Keratinocyte (primary cell): Measurements from ENCODE around the gene SPAG5. TPM values are rescaled to one million over a fixed set of nuclear protein-coding genes. Genes with fewer than 3 reads are reported as not detected.
A peak's percentile ranks its signal among the peaks of the same experiment; 100 is the strongest.

Experiments
- DNase-seq: peaks from one replicate; pipeline ENCODE4 v3.0.0-alpha.2; 2011; ENCODE audit warnings: low read depth, missing footprints, low spot score
- FAIRE-seq: peaks from 2 replicates; lab custom pipeline; 2011; peaks lifted over from hg19 to GRCh38; lab: Jason Lieb, UNC
- H2AFZ ChIP-seq: 2 replicates; pipeline ENCODE4 v1.6.0; 2012; ENCODE audit warnings: low read length, control low read depth, inconsistent platforms; ENCODE audit not compliant: control insufficient read depth
- H3K27ac ChIP-seq: 2 replicates; pipeline ENCODE4 v1.5.1; 2011; ENCODE audit warnings: low read length; ENCODE audit not compliant: control insufficient read depth, insufficient read depth
- H3K27me3 ChIP-seq: 3 replicates; pipeline ENCODE4 v1.6.0; 2011; ENCODE audit warnings: low read length; ENCODE audit not compliant: control insufficient read depth, insufficient read depth; ENCODE audit errors: extremely low read depth
- H3K36me3 ChIP-seq, 2 experiments: 2 replicates in 1 of 2; 3 replicates in 1 of 2; pipeline ENCODE4 v1.5.1; 2011; ENCODE audit warnings: low read length in 2 of 2, mild to moderate bottlenecking in 1 of 2; ENCODE audit not compliant: control insufficient read depth in 2 of 2, insufficient read depth in 2 of 2; ENCODE audit errors: extremely low read depth in 1 of 2
- H3K4me1 ChIP-seq: 3 replicates; pipeline ENCODE4 v1.5.1; 2011; ENCODE audit warnings: low read length; ENCODE audit not compliant: control insufficient read depth, insufficient read depth; ENCODE audit errors: extremely low read depth
- H3K4me2 ChIP-seq: 3 replicates; pipeline ENCODE4 v1.6.0; 2011; ENCODE audit warnings: low read depth, low read length; ENCODE audit not compliant: control insufficient read depth, insufficient read depth; ENCODE audit errors: extremely low read depth
- H3K4me3 ChIP-seq, 3 experiments: fragments of 200-600 bp in 1 of 3; sonication (generic) in 1 of 3; 2 replicates in 2 of 3; 3 replicates in 1 of 3; pipeline ENCODE4 v1.5.1; 2011 to 2016; ENCODE audit warnings: low read length in 3 of 3, mild to moderate bottlenecking in 3 of 3, control low read depth in 2 of 3, inconsistent platforms in 1 of 3, low read depth in 1 of 3, mixed read lengths in 1 of 3, mixed run types in 1 of 3, moderate library complexity in 1 of 3; ENCODE audit not compliant: control insufficient read depth in 2 of 3, insufficient read depth in 2 of 3; ENCODE audit errors: extremely low read depth in 1 of 3
- H3K79me2 ChIP-seq: 2 replicates; pipeline ENCODE4 v1.6.0; 2012; ENCODE audit warnings: low read length; ENCODE audit not compliant: control insufficient read depth, insufficient read depth
- H3K9ac ChIP-seq: 3 replicates; pipeline ENCODE4 v1.6.0; 2011; ENCODE audit warnings: low read length; ENCODE audit not compliant: control insufficient read depth, insufficient read depth; ENCODE audit errors: extremely low read depth
- H3K9me1 ChIP-seq: 3 replicates; pipeline ENCODE4 v1.6.0; 2011; ENCODE audit warnings: low read length; ENCODE audit not compliant: control insufficient read depth, insufficient read depth; ENCODE audit errors: extremely low read depth
- H3K9me3 ChIP-seq: 2 replicates; pipeline ENCODE4 v1.5.1; 2012; ENCODE audit warnings: low read depth, low read length; ENCODE audit not compliant: control insufficient read depth
- H4K20me1 ChIP-seq: 3 replicates; pipeline ENCODE4 v1.6.0; 2011; ENCODE audit warnings: low read length; ENCODE audit not compliant: control insufficient read depth, insufficient read depth; ENCODE audit errors: extremely low read depth
- CTCF ChIP-seq, 3 experiments: IDR thresholded peaks in 1 of 3; conservative IDR thresholded peaks in 1 of 3; optimal IDR thresholded peaks in 1 of 3; 2 replicates in 2 of 3; 3 replicates in 1 of 3; pipeline versions ENCODE3 to v1.5.1; 2011; ENCODE audit warnings: low read length in 3 of 3, mild to moderate bottlenecking in 3 of 3, moderate library complexity in 2 of 3, control low read depth in 1 of 3, inconsistent platforms in 1 of 3; ENCODE audit not compliant: insufficient read depth in 2 of 3; ENCODE audit errors: extremely low read depth in 1 of 3
- EZH2 ChIP-seq: IDR thresholded peaks from one replicate; pipeline ENCODE4 v1.6.1; 2012; ENCODE audit warnings: inconsistent platforms, mild to moderate bottlenecking, low read length, moderate library complexity
- dilution Hi-C: fragments of 300-500 bp; cut with MboI; formaldehyde crosslinking; loops from one replicate; pipeline ENCODE4 v1.7.0; 2020; ENCODE audit warnings: low sequenced_read_pairs; ENCODE audit not compliant: extremely low pct_ligation_motif_present
- polyA plus RNA-seq, 5 experiments: library from polyadenylated mRNA; depleted of rRNA in 3 of 5; stranded (reverse) in 3 of 5; stranded (forward) in 1 of 5; unstranded in 1 of 5; fragments of >200 nt; gene quantifications; 1 replicate in 1 of 5; 2 replicates in 3 of 5; 3 replicates in 1 of 5; pipeline versions ENCODE4 v1.2.1 to v1.2.3, GENCODE V29; 2011 to 2012; ENCODE audit warnings: missing spikeins in 2 of 5, low read depth in 1 of 5, low replicate concordance in 1 of 5

SPAG5 gene
- polyA plus RNA-seq, 1 donor (not counting 4 experiments of a cell fraction or from before 2014, with no cell fraction given) = 21.1 TPM

- Histone ChIP-seq H3K4me3 (no peak overlapping the region), H3K79me2 (peaks cover 13% of the 10 kb centered on the region), H2AFZ (no peak overlapping the region), H4K20me1 (no peaks in the 10 kb centered on the region), H3K27me3 (no peaks in the 10 kb centered on the region), H3K27ac (no peak overlapping the region), H3K9ac (no peak overlapping the region), H3K4me1 (peaks cover 21% of the 10 kb centered on the region), H3K36me3 (peaks cover 5 to 13% of the 10 kb centered on the region in 2 experiments), H3K9me1 (no peaks in the 10 kb centered on the region), H3K9me3 (no peaks in the 10 kb centered on the region), H3K4me2 (no peak overlapping the region)
- dilution Hi-C loops = no loop called here
- FAIRE-seq (no peak), DNase-seq (no peak)
- TF ChIP-seq EZH2 (no peak), CTCF (optimal IDR thresholded peaks at IDR 0.05 in 1 of 3, IDR thresholded peaks at IDR 0.05 in 1 of 3, conservative IDR thresholded peaks at IDR 0.05 in 1 of 3; ENCODE audit: extremely low read depth in 1 of 3, insufficient read depth in 2 of 3, low read length in 3 of 3) (no peak)
Observed at GRCh38 chr17:28573040-28573380, 25.8 kb downstream of the SPAG5 start.

DNA sequence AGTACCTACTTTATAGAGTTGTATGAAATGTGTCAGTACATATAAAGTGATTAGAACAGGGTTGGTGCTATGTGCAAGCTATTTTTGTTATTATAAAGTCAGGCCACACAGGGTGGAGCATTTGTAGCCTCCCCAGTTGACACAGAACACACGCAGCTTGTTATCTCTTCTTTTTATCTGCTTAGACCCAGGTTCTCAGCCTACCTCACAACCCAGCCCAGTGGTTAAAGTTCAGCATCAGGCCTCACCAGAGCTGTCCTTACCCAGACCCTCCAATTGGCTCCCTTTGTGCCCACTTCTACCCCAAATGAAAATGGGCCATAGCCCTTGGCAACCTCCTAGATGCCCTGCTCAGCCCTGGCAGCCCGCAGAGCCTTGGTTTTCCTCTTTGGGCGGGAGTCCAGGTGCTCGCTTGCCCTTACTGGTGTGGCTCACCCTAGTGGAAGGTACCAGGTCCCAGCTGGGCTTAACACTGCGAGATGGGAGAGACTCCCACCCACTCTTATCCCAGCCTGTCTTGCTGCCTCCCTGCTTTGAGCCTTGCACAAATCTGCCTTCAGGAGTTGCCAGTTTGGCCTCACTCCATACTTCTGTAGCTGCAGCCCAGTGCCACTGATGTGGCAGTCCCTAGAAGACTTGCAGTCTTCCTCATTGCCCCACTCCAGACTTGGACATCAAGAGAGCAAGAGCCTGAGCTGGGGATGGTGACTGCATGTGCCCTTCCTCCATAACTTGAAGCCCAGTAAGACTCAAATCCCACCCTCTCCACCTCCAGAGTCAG lies 26.4 kb downstream of the SPAG5 start:
- peaks cover 13% of the 10 kb centered on the region for H3K79me2 ChIP-seq
- peaks cover 21% of the 10 kb centered on the region for H3K4me1 ChIP-seq
- TF ChIP-seq CTCF (optimal IDR thresholded peaks at IDR 0.05 in 1 of 3, IDR thresholded peaks at IDR 0.05 in 1 of 3, conservative IDR thresholded peaks at IDR 0.05 in 1 of 3; ENCODE audit: extremely low read depth in 1 of 3, insufficient read depth in 2 of 3, low read length in 3 of 3) (no peak), EZH2 (no peak)
- H3K4me2 ChIP-seq = peak overlapping the region; percentile 72
- H2AFZ ChIP-seq = no peak overlapping the region
- no peak overlapping the region for H3K4me3 ChIP-seq
- H3K27ac ChIP-seq = no peak overlapping the region
- dilution Hi-C loops = no loop called here
- peaks cover 8 to 12% of the 10 kb centered on the region in 2 experiments for H3K36me3 ChIP-seq
- no peaks in the 10 kb centered on the region for H3K27me3 ChIP-seq
- no peak overlapping the region for H3K9ac ChIP-seq
- no peak for DNase-seq
- no peak for FAIRE-seq
- no peaks in the 10 kb centered on the region for H3K9me1 ChIP-seq
- no peaks in the 10 kb centered on the region for H4K20me1 ChIP-seq
- H3K9me3 ChIP-seq = no peaks in the 10 kb centered on the region
